GM23338 (cell line): Measurements from ENCODE around the gene CD82. TPM values are rescaled to one million over a fixed set of nuclear protein-coding genes. Genes with fewer than 3 reads are reported as not detected.

Experiments used
- ATAC-seq: fragments of 200-7000 bp; cut with Tn5 transposase; 3 replicates; pipeline ENCODE4 v1.9.1; 2020
- DNase-seq: peaks from one replicate; pipeline ENCODE4 v3.0.0-alpha.2; 2015; ENCODE audit warnings: low spot score
- H2AFZ ChIP-seq: fragments of 200-600 bp; sonication (generic); 2 replicates; pipeline ENCODE4 v1.8.0; 2016; ENCODE audit warnings: antibody characterized with exemption, mild to moderate bottlenecking, moderate library complexity
- H3F3A ChIP-seq: fragments of 200-600 bp; sonication (generic); replicated peaks from 2 replicates; pipeline ENCODE4 v1.8.0; 2017; ENCODE audit warnings: antibody characterized with exemption, mixed run types, low read depth
- H3K27ac ChIP-seq: fragments of 200-600 bp; sonication (generic); 2 replicates; pipeline ENCODE4 v1.6.1; 2016; ENCODE audit warnings: low read depth
- H3K27me3 ChIP-seq: fragments of 200-600 bp; sonication (generic); 2 replicates; pipeline ENCODE4 v1.8.0; 2016; ENCODE audit warnings: mild to moderate bottlenecking, mixed run types, moderate library complexity; ENCODE audit not compliant: insufficient read depth
- H3K36me3 ChIP-seq: fragments of 200-600 bp; sonication (generic); 2 replicates; pipeline ENCODE4 v1.8.0; 2016; ENCODE audit warnings: mild to moderate bottlenecking; ENCODE audit not compliant: insufficient read depth
- H3K4me1 ChIP-seq: fragments of 200-600 bp; sonication (generic); 2 replicates; pipeline ENCODE4 v1.8.0; 2016; ENCODE audit warnings: mild to moderate bottlenecking, moderate library complexity; ENCODE audit not compliant: insufficient read depth
- H3K4me2 ChIP-seq: fragments of 200-600 bp; sonication (generic); 2 replicates; pipeline ENCODE4 v1.7.1; 2017; ENCODE audit warnings: mixed run types
- H3K4me3 ChIP-seq: fragments of 200-600 bp; sonication (generic); 2 replicates; pipeline ENCODE4 v1.6.1; 2016; ENCODE audit warnings: mixed run types
- H3K79me2 ChIP-seq: fragments of 200-600 bp; sonication (generic); replicated peaks from 2 replicates; pipeline ENCODE4 v1.8.0; 2017; ENCODE audit warnings: mild to moderate bottlenecking; ENCODE audit not compliant: insufficient read depth
- H3K9me2 ChIP-seq: fragments of 200-600 bp; sonication (generic); 2 replicates; pipeline ENCODE4 v1.8.0; 2017; ENCODE audit not compliant: insufficient read depth
- H4K20me1 ChIP-seq: fragments of 200-600 bp; sonication (generic); replicated peaks from 2 replicates; pipeline ENCODE4 v1.8.0; 2017; ENCODE audit warnings: mild to moderate bottlenecking; ENCODE audit not compliant: insufficient read depth
- H3K27ac Mint-ChIP-seq: 2 replicates; pipeline ENCODE4 v1.8.0; 2020; ENCODE audit warnings: inconsistent platforms, mild to moderate bottlenecking, moderate library complexity, mixed read lengths
- H3K27me3 Mint-ChIP-seq: 3 replicates; pipeline ENCODE4 v1.8.0; 2022; ENCODE audit warnings: low read depth, mild to moderate bottlenecking, moderate library complexity, mixed read lengths, inconsistent platforms; ENCODE audit not compliant: insufficient read depth, poor library complexity
- H3K36me3 Mint-ChIP-seq: 3 replicates; pipeline ENCODE4 v1.8.0; 2021; ENCODE audit warnings: low read depth, mild to moderate bottlenecking, inconsistent platforms, moderate library complexity, mixed read lengths
- H3K4me1 Mint-ChIP-seq: 3 replicates; pipeline ENCODE4 v1.8.0; 2020; ENCODE audit warnings: mild to moderate bottlenecking, inconsistent platforms, mixed read lengths
- H3K4me3 Mint-ChIP-seq: 3 replicates; pipeline ENCODE4 v1.8.0; 2021; ENCODE audit warnings: moderate library complexity, mild to moderate bottlenecking, inconsistent platforms, mixed read lengths
- H3K9me3 Mint-ChIP-seq: 3 replicates; pipeline ENCODE4 v1.8.0; 2020; ENCODE audit warnings: moderate library complexity, mild to moderate bottlenecking, inconsistent platforms, mixed read lengths
- CREB1 ChIP-seq: fragments of 250-450 bp; sonication (Bioruptor Pico); IDR thresholded peaks from 2 replicates; pipeline ENCODE4 v1.5.0; 2020; ENCODE audit warnings: low read depth, mild to moderate bottlenecking, moderate library complexity
- EZH2 ChIP-seq: fragments of 200-600 bp; sonication (generic); IDR thresholded peaks from one replicate; pipeline ENCODE4 v1.8.0; 2017; ENCODE audit warnings: antibody characterized with exemption, mild to moderate bottlenecking, low read depth; ENCODE audit not compliant: unreplicated experiment
- polyA plus RNA-seq: library from polyadenylated mRNA; unstranded; fragments of >200 nt; fragmentation: Nextera tagmentation; extraction: Ambion mirVana; gene quantifications from 2 replicates; pipeline ENCODE4 v1.2.1, GENCODE V29; 2016
- total RNA-seq: library from RNA; depleted of rRNA; stranded (reverse); fragments of >200 nt; shearing (Covaris generic); gene quantifications from 2 replicates; pipeline ENCODE4 v1.2.3, GENCODE V29; 2014
- TF ChIP-seq, protein P1 (sequence below): fragments of 250-450 bp; sonication (Bioruptor Pico); IDR thresholded peaks from 2 replicates; pipeline ENCODE4 v1.5.0; 2020; ENCODE audit warnings: mild to moderate bottlenecking, moderate library complexity

Gene CD82
- total and polyA plus RNA-seq, 2 experiments from 2014 or later: 4.4 to 4.9 TPM

DNA sequence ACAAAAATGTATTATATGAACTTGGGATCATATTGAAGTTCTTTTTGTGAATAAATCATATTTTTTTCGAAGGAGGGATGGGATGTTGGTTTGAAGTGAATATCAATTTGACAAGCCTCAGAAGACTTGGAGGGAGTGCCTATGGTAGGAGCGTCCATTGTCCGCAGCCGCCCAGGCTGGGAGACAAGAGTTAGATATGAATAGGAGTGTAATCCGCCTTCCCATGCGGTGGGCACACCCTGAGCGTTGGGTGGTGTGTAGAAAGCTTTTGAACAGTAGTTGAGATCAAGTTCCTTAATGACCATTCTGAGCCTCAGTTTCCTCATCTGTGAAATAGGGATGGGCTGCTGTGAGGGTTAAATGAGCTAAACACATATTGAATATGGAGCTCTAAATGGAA, 7.0 kb downstream of the CD82 start:
- H3K27me3 Mint-ChIP-seq: peaks cover 11% of the 10 kb centered on the region
- no peak overlapping the region for H3K27ac ChIP-seq
- H3K36me3 Mint-ChIP-seq: no peaks in the 10 kb centered on the region; the same call in 2 of the 3 replicates
- H3K9me2 ChIP-seq: no peaks in the 10 kb centered on the region
- peaks cover 28% of the 10 kb centered on the region for H3K4me1 Mint-ChIP-seq
- H3K4me3 Mint-ChIP-seq: no peak overlapping the region; the same call in 2 of the 3 replicates
- no peaks in the 10 kb centered on the region for H4K20me1 ChIP-seq
- no peaks in the 10 kb centered on the region for H3K9me3 Mint-ChIP-seq
- no peaks in the 10 kb centered on the region for H3K36me3 ChIP-seq
- H3K79me2 ChIP-seq: no peaks in the 10 kb centered on the region
- H2AFZ ChIP-seq: no peak overlapping the region
- no peak overlapping the region for H3K4me2 ChIP-seq
- TF ChIP-seq, protein P1, sequence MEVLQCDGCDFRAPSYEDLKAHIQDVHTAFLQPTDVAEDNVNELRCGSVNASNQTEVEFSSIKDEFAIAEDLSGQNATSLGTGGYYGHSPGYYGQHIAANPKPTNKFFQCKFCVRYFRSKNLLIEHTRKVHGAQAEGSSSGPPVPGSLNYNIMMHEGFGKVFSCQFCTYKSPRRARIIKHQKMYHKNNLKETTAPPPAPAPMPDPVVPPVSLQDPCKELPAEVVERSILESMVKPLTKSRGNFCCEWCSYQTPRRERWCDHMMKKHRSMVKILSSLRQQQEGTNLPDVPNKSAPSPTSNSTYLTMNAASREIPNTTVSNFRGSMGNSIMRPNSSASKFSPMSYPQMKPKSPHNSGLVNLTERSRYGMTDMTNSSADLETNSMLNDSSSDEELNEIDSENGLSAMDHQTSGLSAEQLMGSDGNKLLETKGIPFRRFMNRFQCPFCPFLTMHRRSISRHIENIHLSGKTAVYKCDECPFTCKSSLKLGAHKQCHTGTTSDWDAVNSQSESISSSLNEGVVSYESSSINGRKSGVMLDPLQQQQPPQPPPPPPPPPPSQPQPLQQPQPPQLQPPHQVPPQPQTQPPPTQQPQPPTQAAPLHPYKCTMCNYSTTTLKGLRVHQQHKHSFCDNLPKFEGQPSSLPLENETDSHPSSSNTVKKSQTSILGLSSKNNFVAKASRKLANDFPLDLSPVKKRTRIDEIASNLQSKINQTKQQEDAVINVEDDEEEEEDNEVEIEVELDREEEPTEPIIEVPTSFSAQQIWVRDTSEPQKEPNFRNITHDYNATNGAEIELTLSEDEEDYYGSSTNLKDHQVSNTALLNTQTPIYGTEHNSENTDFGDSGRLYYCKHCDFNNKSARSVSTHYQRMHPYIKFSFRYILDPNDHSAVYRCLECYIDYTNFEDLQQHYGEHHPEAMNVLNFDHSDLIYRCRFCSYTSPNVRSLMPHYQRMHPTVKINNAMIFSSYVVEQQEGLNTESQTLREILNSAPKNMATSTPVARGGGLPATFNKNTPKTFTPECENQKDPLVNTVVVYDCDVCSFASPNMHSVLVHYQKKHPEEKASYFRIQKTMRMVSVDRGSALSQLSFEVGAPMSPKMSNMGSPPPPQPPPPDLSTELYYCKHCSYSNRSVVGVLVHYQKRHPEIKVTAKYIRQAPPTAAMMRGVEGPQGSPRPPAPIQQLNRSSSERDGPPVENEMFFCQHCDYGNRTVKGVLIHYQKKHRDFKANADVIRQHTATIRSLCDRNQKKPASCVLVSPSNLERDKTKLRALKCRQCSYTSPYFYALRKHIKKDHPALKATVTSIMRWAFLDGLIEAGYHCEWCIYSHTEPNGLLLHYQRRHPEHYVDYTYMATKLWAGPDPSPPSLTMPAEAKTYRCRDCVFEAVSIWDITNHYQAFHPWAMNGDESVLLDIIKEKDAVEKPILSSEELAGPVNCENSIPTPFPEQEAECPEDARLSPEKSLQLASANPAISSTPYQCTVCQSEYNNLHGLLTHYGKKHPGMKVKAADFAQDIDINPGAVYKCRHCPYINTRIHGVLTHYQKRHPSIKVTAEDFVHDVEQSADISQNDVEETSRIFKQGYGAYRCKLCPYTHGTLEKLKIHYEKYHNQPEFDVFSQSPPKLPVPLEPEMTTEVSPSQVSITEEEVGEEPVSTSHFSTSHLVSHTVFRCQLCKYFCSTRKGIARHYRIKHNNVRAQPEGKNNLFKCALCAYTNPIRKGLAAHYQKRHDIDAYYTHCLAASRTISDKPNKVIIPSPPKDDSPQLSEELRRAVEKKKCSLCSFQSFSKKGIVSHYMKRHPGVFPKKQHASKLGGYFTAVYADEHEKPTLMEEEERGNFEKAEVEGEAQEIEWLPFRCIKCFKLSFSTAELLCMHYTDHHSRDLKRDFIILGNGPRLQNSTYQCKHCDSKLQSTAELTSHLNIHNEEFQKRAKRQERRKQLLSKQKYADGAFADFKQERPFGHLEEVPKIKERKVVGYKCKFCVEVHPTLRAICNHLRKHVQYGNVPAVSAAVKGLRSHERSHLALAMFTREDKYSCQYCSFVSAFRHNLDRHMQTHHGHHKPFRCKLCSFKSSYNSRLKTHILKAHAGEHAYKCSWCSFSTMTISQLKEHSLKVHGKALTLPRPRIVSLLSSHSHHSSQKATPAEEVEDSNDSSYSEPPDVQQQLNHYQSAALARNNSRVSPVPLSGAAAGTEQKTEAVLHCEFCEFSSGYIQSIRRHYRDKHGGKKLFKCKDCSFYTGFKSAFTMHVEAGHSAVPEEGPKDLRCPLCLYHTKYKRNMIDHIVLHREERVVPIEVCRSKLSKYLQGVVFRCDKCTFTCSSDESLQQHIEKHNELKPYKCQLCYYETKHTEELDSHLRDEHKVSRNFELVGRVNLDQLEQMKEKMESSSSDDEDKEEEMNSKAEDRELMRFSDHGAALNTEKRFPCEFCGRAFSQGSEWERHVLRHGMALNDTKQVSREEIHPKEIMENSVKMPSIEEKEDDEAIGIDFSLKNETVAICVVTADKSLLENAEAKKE (CRISPR knock-in tag): no peak
- ATAC-seq (no peak), DNase-seq (no peak)
- H3K4me3 ChIP-seq: no peak overlapping the region
- no peaks in the 10 kb centered on the region for H3F3A ChIP-seq
- no peaks in the 10 kb centered on the region; the same call in 1 of the 2 replicates for H3K4me1 ChIP-seq
- no peaks in the 10 kb centered on the region for H3K27me3 ChIP-seq
- no peak overlapping the region for H3K27ac Mint-ChIP-seq

DNA sequence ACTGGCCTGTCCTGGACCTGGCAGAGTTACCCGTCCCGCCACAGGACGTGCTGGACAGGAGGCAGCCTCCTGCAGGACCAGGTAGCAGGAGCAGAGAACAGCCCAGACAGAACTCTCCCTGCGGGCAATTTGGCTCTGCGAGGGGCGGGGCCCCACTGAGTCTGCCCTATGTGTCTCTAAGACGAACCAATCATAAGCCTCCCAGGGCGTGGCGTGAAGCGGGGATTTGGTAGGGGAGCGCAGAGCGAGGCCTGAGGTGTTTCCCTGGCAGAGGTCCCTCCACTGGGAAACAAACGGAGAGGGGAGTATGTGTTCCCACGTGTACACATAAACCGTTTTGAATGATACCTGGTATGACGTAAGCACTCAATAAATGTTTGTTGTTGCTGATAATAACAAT, 7.4 kb downstream of the CD82 start:
- no peaks in the 10 kb centered on the region for H3K4me1 ChIP-seq
- no peak overlapping the region for H3K27ac ChIP-seq
- Mint-ChIP-seq H3K27ac (no peak overlapping the region), H3K27me3 (peaks cover 9% of the 10 kb centered on the region), H3K4me1 (peaks cover 24% of the 10 kb centered on the region), H3K4me3 (no peak overlapping the region), H3K36me3 (no peaks in the 10 kb centered on the region; the same call in 2 of the 3 replicates), H3K9me3 (no peaks in the 10 kb centered on the region)
- H3K4me3 ChIP-seq: no peak overlapping the region
- no peak for TF ChIP-seq EZH2
- TF ChIP-seq CREB1 (CRISPR knock-in tag): peak; percentile 42
- no peaks in the 10 kb centered on the region for H3K36me3 ChIP-seq
- H3K79me2 ChIP-seq: no peaks in the 10 kb centered on the region
- H3K4me2 ChIP-seq: no peak overlapping the region
- H3F3A ChIP-seq: no peaks in the 10 kb centered on the region
- H3K9me2 ChIP-seq: no peaks in the 10 kb centered on the region
- no peak overlapping the region for H2AFZ ChIP-seq
- ATAC-seq (peak; percentile 88), DNase-seq (peak; percentile 79)
- no peaks in the 10 kb centered on the region for H4K20me1 ChIP-seq
- no peaks in the 10 kb centered on the region for H3K27me3 ChIP-seq
